Placental epithelial cell (primary cell): ENCODE measurements around the gene ZBTB49. TPM values are rescaled to one million over a fixed set of nuclear protein-coding genes. Genes with fewer than 3 reads are reported as not detected.

Experiments
- total RNA-seq: library from RNA; depleted of rRNA; stranded (reverse); fragments of >200 nt; gene quantifications from 2 replicates; pipeline ENCODE4 v1.2.3, GENCODE V29; 2012

ZBTB49 gene
- 4.0 and 4.7 TPM in 2 replicates for total RNA-seq

GRCh38 chr4:4289941-4290850 lies at the start of gene ZBTB49, which contains the start of gene LYAR:
Gene ZBTB49, plus strand, starts transcription at chr4:4290251. Its CDS starts 9,695 bp downstream, at chr4:4299946.
Gene LYAR, minus strand, starts transcription at chr4:4290154. Its CDS starts 6,412 bp downstream, at chr4:4283742.

GRCh38 chr4:4248029-4248884 lies 41.8 kb upstream of the ZBTB49 start, which contains the start of gene TMEM128:
Gene TMEM128, minus strand, starts transcription at chr4:4248223. Its CDS starts 21 bp downstream, at chr4:4248202.

Other genes with a start within 250 kb of the ZBTB49 start
- gene OTOP1, start 63.3 kb upstream of the ZBTB49 start, total RNA-seq = not detected in 2 replicates
- gene TMEM128, start 42.0 kb upstream of the ZBTB49 start, total RNA-seq = 19.2 and 20.6 TPM in 2 replicates
- 2.0 and 2.4 TPM in 2 replicates for gene LYAR, start 97 bp upstream of the ZBTB49 start, total RNA-seq
- 102 and 108 TPM in 2 replicates for gene NSG1, start 96.9 kb downstream of the ZBTB49 start, total RNA-seq